Measurements from ENCODE around the gene RBBP7.

DNA sequence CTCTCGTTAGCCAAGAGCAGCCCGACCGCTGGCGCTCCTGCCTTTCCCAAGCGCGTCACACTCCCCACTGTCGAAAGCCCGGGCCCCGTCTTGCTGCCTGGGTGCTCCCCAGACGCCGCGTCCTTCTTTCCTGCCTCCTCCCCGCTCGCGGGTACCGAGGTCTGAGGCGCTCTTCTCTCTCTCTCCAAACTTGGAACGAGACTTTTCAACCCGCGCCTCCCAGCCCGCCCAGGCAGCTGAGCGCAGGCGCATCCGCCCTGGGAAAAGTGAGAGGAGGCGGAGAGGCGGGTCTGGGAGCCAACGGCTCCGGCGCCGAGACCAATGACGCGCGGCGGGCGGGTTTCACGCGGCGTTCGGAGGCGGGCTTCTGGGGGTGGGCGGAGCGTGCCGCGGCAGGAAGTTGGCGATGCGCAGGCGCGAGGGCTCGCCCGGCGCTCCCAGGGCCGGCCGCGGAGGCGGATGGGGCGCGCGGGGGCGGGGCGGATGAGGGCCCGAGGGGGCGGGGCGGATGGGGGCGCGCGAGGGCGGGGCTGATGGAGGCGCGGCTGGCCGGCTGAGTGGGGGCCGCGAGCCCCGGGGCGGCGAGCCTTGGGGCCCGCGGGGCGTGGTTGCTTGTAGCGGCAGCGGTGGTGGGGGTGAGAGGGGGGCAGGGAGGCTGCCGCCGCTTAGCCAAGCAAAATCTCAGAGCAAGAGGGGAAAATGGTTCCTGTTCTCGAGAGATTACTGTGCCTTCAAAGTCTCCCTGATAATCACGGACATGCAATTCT is at the start of gene RBBP7:
- TF ChIP-seq, protein P1, sequence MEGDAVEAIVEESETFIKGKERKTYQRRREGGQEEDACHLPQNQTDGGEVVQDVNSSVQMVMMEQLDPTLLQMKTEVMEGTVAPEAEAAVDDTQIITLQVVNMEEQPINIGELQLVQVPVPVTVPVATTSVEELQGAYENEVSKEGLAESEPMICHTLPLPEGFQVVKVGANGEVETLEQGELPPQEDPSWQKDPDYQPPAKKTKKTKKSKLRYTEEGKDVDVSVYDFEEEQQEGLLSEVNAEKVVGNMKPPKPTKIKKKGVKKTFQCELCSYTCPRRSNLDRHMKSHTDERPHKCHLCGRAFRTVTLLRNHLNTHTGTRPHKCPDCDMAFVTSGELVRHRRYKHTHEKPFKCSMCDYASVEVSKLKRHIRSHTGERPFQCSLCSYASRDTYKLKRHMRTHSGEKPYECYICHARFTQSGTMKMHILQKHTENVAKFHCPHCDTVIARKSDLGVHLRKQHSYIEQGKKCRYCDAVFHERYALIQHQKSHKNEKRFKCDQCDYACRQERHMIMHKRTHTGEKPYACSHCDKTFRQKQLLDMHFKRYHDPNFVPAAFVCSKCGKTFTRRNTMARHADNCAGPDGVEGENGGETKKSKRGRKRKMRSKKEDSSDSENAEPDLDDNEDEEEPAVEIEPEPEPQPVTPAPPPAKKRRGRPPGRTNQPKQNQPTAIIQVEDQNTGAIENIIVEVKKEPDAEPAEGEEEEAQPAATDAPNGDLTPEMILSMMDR (conservative IDR thresholded peaks at IDR 0.05; ENCODE audit: low read depth, low read length), result no peak
- no peak for TF ChIP-seq EZH2 (IDR thresholded peaks at IDR 0.05; ENCODE audit: low read length, unreplicated experiment)
